Sigmoid colon (tissue), 7 donors: ENCODE data around the gene FGF14. TPM values are rescaled to one million over a fixed set of nuclear protein-coding genes. Genes with fewer than 3 reads are reported as not detected.

Experiments used
- DNase-seq: peaks from one replicate; pipeline ENCODE4 v3.0.0-alpha.2; 2019
- H3K27ac ChIP-seq, 4 donors: fragments of 200-600 bp; sonication (generic); one replicate each; pipeline ENCODE4 v1.5.1; 2016 to 2019; ENCODE audit warnings: mild to moderate bottlenecking in 1 of 4
- H3K27me3 ChIP-seq, 3 donors: fragments of 200-600 bp; sonication (generic); one replicate each; pipeline ENCODE4 v1.5.1; 2019; ENCODE audit warnings: mild to moderate bottlenecking in 1 of 3
- H3K36me3 ChIP-seq, 4 donors: fragments of 200-600 bp; sonication (generic); one replicate each; pipeline ENCODE4 v1.5.1; 2016 to 2019
- H3K4me1 ChIP-seq, 4 donors: fragments of 200-600 bp; sonication (generic); one replicate each; pipeline ENCODE4 v1.5.1; 2017 to 2019
- H3K4me3 ChIP-seq, 4 donors: fragments of 200-600 bp; sonication (generic); one replicate each; pipeline ENCODE4 v1.5.1; 2017 to 2019; ENCODE audit warnings: mild to moderate bottlenecking in 2 of 4, moderate library complexity in 1 of 4
- H3K9me3 ChIP-seq, 4 donors: fragments of 200-600 bp in 3 of 4; sonication (generic) in 3 of 4; one replicate each; pipeline versions ENCODE4 v1.5.1 to v1.6.1; 2013 to 2019
- EP300 ChIP-seq, 4 donors: sonication (generic); formaldehyde crosslinking; IDR thresholded peaks; one replicate each; pipeline ENCODE4 v1.6.1; 2017; ENCODE audit warnings: antibody characterized with exemption in 4 of 4
- POLR2A ChIP-seq, 2 donors: fragments of 450-650 bp; IDR thresholded peaks; one replicate each; pipeline ENCODE4 v1.6.1; 2016; ENCODE audit warnings: antibody characterized with exemption in 2 of 2, mild to moderate bottlenecking in 2 of 2, moderate library complexity in 2 of 2
- POLR2AphosphoS5 ChIP-seq, 4 donors: sonication (generic); formaldehyde crosslinking; IDR thresholded peaks; one replicate each; pipeline ENCODE4 v1.6.1; 2017; ENCODE audit warnings: antibody characterized with exemption in 4 of 4
- WGBS, 2 donors: extraction: QIAGEN DNeasy Blood & Tissue Kit; methylation state at CpG; one replicate each; pipeline ENCODE4 v1.1.7; 2013; 5-methylcytosine and 5-hydroxymethylcytosine counted together
- intact Hi-C: fragments of 100-400 bp; cut with DNase I; formaldehyde crosslinking; loops from one replicate; pipeline ENCODE4 v1.15.1; 2023
- polyA plus RNA-seq, 3 donors: library from polyadenylated mRNA; stranded (reverse); fragments of 200-250 nt; gene quantifications; one replicate each; pipeline ENCODE4 v1.2.3, GENCODE V29; 2013
- total RNA-seq, 4 donors: library from RNA; depleted of rRNA; stranded (reverse); fragments of >200 nt; gene quantifications; one replicate each; pipeline ENCODE4 v1.1.0, GENCODE V29; 2016
- TF ChIP-seq, protein P1 (sequence below), 4 experiments: fragments of 450-650 bp in 3 of 4; fragments of 200-600 bp in 1 of 4; IDR thresholded peaks; one replicate each; pipeline ENCODE4 v1.5.1; 2016 to 2019; ENCODE audit warnings: antibody characterized with exemption in 4 of 4, mild to moderate bottlenecking in 3 of 4, moderate library complexity in 2 of 4
- donor health status: healthy with polysubstance abuse.
- donor health status: Bipolar disorder and iron deficiency.
- donor health status: healthy.

The FGF14 gene
- total and polyA plus RNA-seq, 7 donors: under 0.01 to 1.6 (median 1.1) TPM

GRCh38 chr13:101868585-101869469 lies 533.0 kb downstream of the FGF14 start:
- intact Hi-C loops: no loop called here
- Histone ChIP-seq H3K27me3 (no peaks in the 10 kb centered on the region), H3K4me3 (no peak overlapping the region), H3K27ac (no peak overlapping the region), H3K4me1 (no peaks in the 10 kb centered on the region), H3K9me3 (no peaks in the 10 kb centered on the region), H3K36me3 (no peaks in the 10 kb centered on the region)
- TF ChIP-seq, protein P1, sequence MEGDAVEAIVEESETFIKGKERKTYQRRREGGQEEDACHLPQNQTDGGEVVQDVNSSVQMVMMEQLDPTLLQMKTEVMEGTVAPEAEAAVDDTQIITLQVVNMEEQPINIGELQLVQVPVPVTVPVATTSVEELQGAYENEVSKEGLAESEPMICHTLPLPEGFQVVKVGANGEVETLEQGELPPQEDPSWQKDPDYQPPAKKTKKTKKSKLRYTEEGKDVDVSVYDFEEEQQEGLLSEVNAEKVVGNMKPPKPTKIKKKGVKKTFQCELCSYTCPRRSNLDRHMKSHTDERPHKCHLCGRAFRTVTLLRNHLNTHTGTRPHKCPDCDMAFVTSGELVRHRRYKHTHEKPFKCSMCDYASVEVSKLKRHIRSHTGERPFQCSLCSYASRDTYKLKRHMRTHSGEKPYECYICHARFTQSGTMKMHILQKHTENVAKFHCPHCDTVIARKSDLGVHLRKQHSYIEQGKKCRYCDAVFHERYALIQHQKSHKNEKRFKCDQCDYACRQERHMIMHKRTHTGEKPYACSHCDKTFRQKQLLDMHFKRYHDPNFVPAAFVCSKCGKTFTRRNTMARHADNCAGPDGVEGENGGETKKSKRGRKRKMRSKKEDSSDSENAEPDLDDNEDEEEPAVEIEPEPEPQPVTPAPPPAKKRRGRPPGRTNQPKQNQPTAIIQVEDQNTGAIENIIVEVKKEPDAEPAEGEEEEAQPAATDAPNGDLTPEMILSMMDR (IDR thresholded peaks at IDR 0.05): no peak
- TF ChIP-seq EP300 (IDR thresholded peaks at IDR 0.05): no peak
- DNase-seq: no peak
- 66 to 68% methylated on average over 12 of the region's 12 CpGs for WGBS, 2 donors

DNA sequence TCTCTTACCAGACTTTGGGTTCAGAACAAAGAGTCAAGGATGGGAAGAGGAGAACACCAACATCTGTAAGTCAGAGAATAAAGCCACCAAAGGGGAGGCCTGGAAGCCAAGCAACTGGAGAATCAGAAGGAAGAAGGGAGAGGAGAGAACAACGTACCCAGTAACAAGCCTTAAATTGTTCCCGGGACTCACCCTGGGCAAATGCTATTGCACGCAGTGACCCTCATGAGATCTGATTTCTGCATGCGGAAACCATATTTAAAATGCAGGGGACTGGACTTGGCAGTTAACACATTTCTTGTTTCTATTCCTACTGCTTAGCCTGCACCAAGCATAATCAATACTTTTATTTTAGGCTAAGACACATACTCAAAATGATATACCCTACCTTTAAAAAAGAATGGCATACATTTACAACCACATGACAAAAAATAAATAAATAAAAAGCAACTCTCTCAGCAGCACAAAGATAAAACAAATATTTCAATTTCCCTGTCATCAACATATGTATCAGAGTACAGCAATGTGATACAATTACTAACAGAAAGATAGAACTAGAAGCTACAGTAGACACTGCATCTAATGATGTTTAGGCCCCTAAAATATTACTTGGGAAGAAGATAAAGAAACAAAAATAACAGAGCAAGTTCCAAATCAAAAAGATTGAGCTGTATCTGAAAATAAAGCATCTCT lies 534.8 kb downstream of the FGF14 start:
- no peak for DNase-seq
- Histone ChIP-seq H3K4me3 (no peak overlapping the region), H3K4me1 (no peaks in the 10 kb centered on the region), H3K27me3 (no peaks in the 10 kb centered on the region), H3K36me3 (no peaks in the 10 kb centered on the region), H3K27ac (no peak overlapping the region), H3K9me3 (no peaks in the 10 kb centered on the region)
- intact Hi-C loops: no loop called here
- WGBS, 2 donors: 87 to 90% methylated on average over 4 of the region's 4 CpGs
- TF ChIP-seq, protein P1 (IDR thresholded peaks at IDR 0.05): no peak
- TF ChIP-seq POLR2AphosphoS5 (IDR thresholded peaks at IDR 0.05) (no peak), EP300 (IDR thresholded peaks at IDR 0.05) (no peak), POLR2A (IDR thresholded peaks at IDR 0.05) (no peak)

DNA sequence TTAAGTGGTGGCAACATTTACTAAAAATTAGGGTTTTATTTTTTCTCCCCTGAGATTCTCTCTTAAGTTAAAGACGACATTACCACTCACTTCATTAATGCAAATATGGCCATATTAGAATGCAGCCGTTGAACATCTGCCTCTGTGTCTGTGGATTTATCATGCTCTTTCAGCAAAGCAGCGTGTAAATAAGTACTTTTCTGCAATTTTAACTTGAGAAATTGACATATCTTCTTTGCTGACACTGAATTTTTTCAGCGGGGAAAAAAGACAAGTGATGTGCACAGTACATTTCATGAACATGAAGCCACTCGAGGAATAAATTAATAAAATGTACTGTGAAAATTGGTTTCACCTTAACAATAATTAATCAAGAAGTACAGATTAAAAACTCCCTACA lies 543.0 kb downstream of the FGF14 start:
- no peak overlapping the region for H3K27ac ChIP-seq
- H3K4me3 ChIP-seq: no peak overlapping the region
- H3K9me3 ChIP-seq: no peaks in the 10 kb centered on the region
- intact Hi-C loops: no loop called here
- TF ChIP-seq POLR2AphosphoS5 (IDR thresholded peaks at IDR 0.05) (no peak), POLR2A (IDR thresholded peaks at IDR 0.05) (no peak), EP300 (IDR thresholded peaks at IDR 0.05) (no peak)
- TF ChIP-seq, protein P1 (IDR thresholded peaks at IDR 0.05): no peak
- no peak for DNase-seq
- H3K27me3 ChIP-seq: no peaks in the 10 kb centered on the region
- H3K36me3 ChIP-seq: no peaks in the 10 kb centered on the region
- WGBS, 2 donors: 64 to 84% methylated on average over 5 of the region's 5 CpGs
- H3K4me1 ChIP-seq: no peaks in the 10 kb centered on the region

GRCh38 chr13:101846701-101847100 lies 555.1 kb downstream of the FGF14 start:
- Histone ChIP-seq H3K4me1 (no peaks in the 10 kb centered on the region), H3K27me3 (no peaks in the 10 kb centered on the region), H3K27ac (no peak overlapping the region), H3K9me3 (no peaks in the 10 kb centered on the region), H3K4me3 (no peak overlapping the region), H3K36me3 (no peaks in the 10 kb centered on the region)
- intact Hi-C loops: no loop called here
- DNase-seq: no peak
- no peak for TF ChIP-seq EP300 (IDR thresholded peaks at IDR 0.05)
- TF ChIP-seq, protein P1 (IDR thresholded peaks at IDR 0.05): no peak
- no peak for TF ChIP-seq POLR2A (IDR thresholded peaks at IDR 0.05)
- TF ChIP-seq POLR2AphosphoS5 (IDR thresholded peaks at IDR 0.05): no peak
- 82 to 86% methylated on average over 4 of the region's 4 CpGs for WGBS, 2 donors
